ENCODE data around the gene RTL10.

DNA sequence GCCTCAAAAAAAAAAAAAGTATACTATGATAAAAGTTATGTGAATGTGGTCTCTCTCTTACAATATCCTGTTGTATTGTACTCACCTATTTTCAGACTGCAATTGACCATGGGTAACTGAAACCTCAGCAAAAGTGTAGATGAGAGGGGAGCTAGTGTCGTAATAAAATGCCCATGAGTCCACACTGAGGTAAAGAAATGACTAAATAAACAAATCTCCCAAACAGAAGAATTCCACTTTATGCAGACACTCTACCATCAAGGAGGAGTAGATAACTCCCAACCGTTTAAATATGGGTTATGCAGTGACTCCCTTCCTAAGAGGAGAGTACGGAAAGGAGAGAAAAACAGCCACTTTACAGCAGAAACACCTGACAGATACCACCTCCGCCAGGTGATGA is 14.6 kb downstream of the RTL10 start:
- TF ChIP-seq, protein P1, sequence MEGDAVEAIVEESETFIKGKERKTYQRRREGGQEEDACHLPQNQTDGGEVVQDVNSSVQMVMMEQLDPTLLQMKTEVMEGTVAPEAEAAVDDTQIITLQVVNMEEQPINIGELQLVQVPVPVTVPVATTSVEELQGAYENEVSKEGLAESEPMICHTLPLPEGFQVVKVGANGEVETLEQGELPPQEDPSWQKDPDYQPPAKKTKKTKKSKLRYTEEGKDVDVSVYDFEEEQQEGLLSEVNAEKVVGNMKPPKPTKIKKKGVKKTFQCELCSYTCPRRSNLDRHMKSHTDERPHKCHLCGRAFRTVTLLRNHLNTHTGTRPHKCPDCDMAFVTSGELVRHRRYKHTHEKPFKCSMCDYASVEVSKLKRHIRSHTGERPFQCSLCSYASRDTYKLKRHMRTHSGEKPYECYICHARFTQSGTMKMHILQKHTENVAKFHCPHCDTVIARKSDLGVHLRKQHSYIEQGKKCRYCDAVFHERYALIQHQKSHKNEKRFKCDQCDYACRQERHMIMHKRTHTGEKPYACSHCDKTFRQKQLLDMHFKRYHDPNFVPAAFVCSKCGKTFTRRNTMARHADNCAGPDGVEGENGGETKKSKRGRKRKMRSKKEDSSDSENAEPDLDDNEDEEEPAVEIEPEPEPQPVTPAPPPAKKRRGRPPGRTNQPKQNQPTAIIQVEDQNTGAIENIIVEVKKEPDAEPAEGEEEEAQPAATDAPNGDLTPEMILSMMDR (IDR thresholded peaks at IDR 0.05), result no peak
- TF ChIP-seq POLR2AphosphoS5 (IDR thresholded peaks at IDR 0.05; ENCODE audit: low read depth, low read length), result no peak
- no peak for TF ChIP-seq SIN3A (IDR thresholded peaks at IDR 0.05; ENCODE audit: borderline replicate concordance, insufficient read depth, low read depth, low read length)
